ENCODE results near the gene PRPF31. TPM values are rescaled to one million over a fixed set of nuclear protein-coding genes. Genes with fewer than 3 reads are reported as not detected.

PRPF31 gene
- total and polyA plus RNA-seq, 9 of the 15 experiments (the other 6 are each of a cell fraction or from before 2014, with no cell fraction given), result 5.8 to 92.2 (median 69.2) TPM

DNA sequence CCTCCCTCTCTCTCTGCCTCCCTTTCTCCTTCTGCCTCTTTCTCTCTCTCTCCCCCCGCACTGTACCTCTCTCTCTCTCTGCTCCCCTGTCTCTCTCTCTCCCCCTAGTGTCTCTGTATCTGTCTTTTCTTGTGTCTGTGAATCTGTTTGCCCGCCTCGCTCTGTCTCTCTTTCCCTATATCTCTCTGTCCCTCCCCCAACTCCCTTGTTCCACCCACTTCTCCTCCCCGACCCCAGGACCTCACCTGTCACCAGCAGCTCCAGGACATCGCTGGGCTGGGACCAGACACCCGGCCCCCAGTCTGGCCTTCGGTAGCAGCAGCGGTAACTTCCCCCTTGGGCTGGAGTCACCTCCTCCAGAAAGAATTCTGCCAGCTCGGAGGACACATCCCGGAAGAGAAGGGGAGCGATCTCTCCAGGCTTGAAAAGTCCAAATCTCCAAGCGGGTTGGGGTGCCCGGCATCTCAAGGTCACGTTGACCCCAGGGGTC is 18.9 kb upstream of the PRPF31 start (continued):
- peak; percentile 27; the same call in 1 of the 2 replicates for TF ChIP-seq ZBTB40 (IDR thresholded peaks at IDR 0.05)
- TF ChIP-seq ZBTB40 (CRISPR knock-in tag; IDR thresholded peaks at IDR 0.05), result no peak
- TF ChIP-seq PATZ1 (CRISPR knock-in tag; IDR thresholded peaks at IDR 0.05; ENCODE audit: borderline replicate concordance), result no peak
- no peak for TF ChIP-seq TRIM28 (IDR thresholded peaks at IDR 0.05)
- TF ChIP-seq, protein P1, sequence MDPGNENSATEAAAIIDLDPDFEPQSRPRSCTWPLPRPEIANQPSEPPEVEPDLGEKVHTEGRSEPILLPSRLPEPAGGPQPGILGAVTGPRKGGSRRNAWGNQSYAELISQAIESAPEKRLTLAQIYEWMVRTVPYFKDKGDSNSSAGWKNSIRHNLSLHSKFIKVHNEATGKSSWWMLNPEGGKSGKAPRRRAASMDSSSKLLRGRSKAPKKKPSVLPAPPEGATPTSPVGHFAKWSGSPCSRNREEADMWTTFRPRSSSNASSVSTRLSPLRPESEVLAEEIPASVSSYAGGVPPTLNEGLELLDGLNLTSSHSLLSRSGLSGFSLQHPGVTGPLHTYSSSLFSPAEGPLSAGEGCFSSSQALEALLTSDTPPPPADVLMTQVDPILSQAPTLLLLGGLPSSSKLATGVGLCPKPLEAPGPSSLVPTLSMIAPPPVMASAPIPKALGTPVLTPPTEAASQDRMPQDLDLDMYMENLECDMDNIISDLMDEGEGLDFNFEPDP (CRISPR knock-in tag; IDR thresholded peaks at IDR 0.05), result no peak
- TF ChIP-seq ESRRA (IDR thresholded peaks at IDR 0.05; ENCODE audit: borderline replicate concordance, low read depth), result peak; percentile 70
- TF ChIP-seq CHD1 (IDR thresholded peaks at IDR 0.05; ENCODE audit: low read length), result no peak
- TF ChIP-seq, protein P2, sequence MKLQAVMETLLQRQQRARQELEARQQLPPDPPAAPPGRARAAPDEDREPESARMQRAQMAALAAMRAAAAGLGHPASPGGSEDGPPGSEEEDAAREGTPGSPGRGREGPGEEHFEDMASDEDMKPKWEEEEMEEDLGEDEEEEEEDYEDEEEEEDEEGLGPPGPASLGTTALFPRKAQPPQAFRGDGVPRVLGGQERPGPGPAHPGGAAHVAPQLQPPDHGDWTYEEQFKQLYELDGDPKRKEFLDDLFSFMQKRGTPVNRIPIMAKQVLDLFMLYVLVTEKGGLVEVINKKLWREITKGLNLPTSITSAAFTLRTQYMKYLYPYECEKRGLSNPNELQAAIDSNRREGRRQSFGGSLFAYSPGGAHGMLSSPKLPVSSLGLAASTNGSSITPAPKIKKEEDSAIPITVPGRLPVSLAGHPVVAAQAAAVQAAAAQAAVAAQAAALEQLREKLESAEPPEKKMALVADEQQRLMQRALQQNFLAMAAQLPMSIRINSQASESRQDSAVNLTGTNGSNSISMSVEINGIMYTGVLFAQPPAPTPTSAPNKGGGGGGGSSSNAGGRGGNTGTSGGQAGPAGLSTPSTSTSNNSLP (IDR thresholded peaks at IDR 0.05; ENCODE audit: borderline replicate concordance, low read depth, low read length), result no peak
- 0 out of 2 replicates have a peak, but pooled peaks have one; percentile 24 for TF ChIP-seq GATAD2A (IDR thresholded peaks at IDR 0.05)
- TF ChIP-seq CCAR2 (IDR thresholded peaks at IDR 0.05; ENCODE audit: low read depth, low read length), result no peak
- TF ChIP-seq ZNF444 (CRISPR knock-in tag; IDR thresholded peaks at IDR 0.05), result no peak
